Measurements from ENCODE around the gene FHOD3. TPM values are rescaled to one million over a fixed set of nuclear protein-coding genes. Genes with fewer than 3 reads are reported as not detected.

The FHOD3 gene
- total and polyA plus RNA-seq, 2 donors (not counting 1 experiment from before 2014, with no cell fraction given), result not detected

DNA sequence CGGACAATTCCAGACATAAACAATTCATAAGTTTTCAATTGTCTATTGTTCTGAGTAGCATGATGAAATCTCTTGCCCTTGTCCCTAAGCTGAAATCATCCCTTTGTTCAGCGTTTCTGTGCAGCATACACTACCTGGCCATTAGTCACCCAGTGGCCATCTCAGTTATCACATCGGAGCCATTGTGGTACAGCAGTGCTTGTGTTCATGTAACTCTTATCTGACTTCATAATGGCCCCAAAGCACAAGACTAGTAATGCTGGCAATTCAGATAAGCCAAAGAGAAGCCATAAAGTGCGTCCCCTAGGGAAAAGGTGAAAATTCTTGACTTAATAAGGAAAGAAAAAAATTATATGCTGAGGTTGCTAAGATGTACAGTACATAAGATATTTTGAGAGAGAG is 127.2 kb downstream of the FHOD3 start:
- intact Hi-C loops (cut with micrococcal nuclease), result no loop called here
- TF ChIP-seq EZH2 (IDR thresholded peaks at IDR 0.05; ENCODE audit: borderline replicate concordance, insufficient read depth, low read depth, low read length, poor library complexity, severe bottlenecking), result no peak
- TF ChIP-seq, protein P1, sequence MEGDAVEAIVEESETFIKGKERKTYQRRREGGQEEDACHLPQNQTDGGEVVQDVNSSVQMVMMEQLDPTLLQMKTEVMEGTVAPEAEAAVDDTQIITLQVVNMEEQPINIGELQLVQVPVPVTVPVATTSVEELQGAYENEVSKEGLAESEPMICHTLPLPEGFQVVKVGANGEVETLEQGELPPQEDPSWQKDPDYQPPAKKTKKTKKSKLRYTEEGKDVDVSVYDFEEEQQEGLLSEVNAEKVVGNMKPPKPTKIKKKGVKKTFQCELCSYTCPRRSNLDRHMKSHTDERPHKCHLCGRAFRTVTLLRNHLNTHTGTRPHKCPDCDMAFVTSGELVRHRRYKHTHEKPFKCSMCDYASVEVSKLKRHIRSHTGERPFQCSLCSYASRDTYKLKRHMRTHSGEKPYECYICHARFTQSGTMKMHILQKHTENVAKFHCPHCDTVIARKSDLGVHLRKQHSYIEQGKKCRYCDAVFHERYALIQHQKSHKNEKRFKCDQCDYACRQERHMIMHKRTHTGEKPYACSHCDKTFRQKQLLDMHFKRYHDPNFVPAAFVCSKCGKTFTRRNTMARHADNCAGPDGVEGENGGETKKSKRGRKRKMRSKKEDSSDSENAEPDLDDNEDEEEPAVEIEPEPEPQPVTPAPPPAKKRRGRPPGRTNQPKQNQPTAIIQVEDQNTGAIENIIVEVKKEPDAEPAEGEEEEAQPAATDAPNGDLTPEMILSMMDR (IDR thresholded peaks at IDR 0.05), result no peak
- no peaks in the 10 kb centered on the region for H3K4me1 Mint-ChIP-seq
- no peak overlapping the region for H3K4me2 ChIP-seq (replicated peaks; ENCODE audit: low read depth, low read length, poor library complexity, severe bottlenecking)
- H3K27ac Mint-ChIP-seq, result no peak overlapping the region
- no peaks in the 10 kb centered on the region for H3K27me3 ChIP-seq (replicated peaks in 1 of 4; ENCODE audit: control extremely low read depth in 1 of 4, control insufficient read depth in 3 of 4, insufficient read depth in 4 of 4, low read length in 3 of 4)
- 100% methylated on average over 2 of the region's 4 CpGs for WGBS (ENCODE audit: insufficient coverage)
- H3K27me3 Mint-ChIP-seq, result peaks cover 23% of the 10 kb centered on the region
- no peaks in the 10 kb centered on the region for H3K79me2 ChIP-seq (ENCODE audit: control insufficient read depth, insufficient read depth, low read length)
- H4K20me1 ChIP-seq (ENCODE audit: control insufficient read depth, insufficient read depth, low read length, poor library complexity, severe bottlenecking), result no peaks in the 10 kb centered on the region
- no peak overlapping the region for H2AFZ ChIP-seq (ENCODE audit: insufficient read depth, low read depth, low read length, poor library complexity, severe bottlenecking)
- DNase-seq (no peak), ATAC-seq (ENCODE audit: low read depth) (no peak)
- no peak overlapping the region for H3K27ac ChIP-seq (ENCODE audit: low read length in 2 of 2)
- ChIA-PET POLR2A (no interaction called here), CTCF (no interaction called here)
- H3K4me1 ChIP-seq (ENCODE audit: control insufficient read depth in 2 of 2, insufficient read depth in 2 of 2, low read length in 2 of 2), result no peaks in the 10 kb centered on the region
- no peak overlapping the region for H3K4me3 ChIP-seq (ENCODE audit: control extremely low read depth in 1 of 5, extremely low read depth in 1 of 5, insufficient read depth in 1 of 5, low read depth in 2 of 5, low read length in 4 of 5)
- no peaks in the 10 kb centered on the region for H3K9me3 Mint-ChIP-seq (ENCODE audit: insufficient read depth)
- no peak overlapping the region for H3K4me3 Mint-ChIP-seq
- H3K9ac ChIP-seq (ENCODE audit: low read length), result no peak overlapping the region
- no peaks in the 10 kb centered on the region for H3K36me3 ChIP-seq (replicated peaks in 1 of 2; ENCODE audit: control extremely low read depth in 1 of 2, control insufficient read depth in 1 of 2, extremely low read depth in 1 of 2, insufficient read depth in 2 of 2, low read length in 1 of 2)
- H3K9me3 ChIP-seq (ENCODE audit: control extremely low read depth in 1 of 3, control insufficient read depth in 2 of 3, insufficient read depth in 1 of 3, low read length in 2 of 3), result no peaks in the 10 kb centered on the region

GRCh38 chr18:36427369-36427768 is 129.9 kb downstream of the FHOD3 start:
- no peak for ATAC-seq (ENCODE audit: low read depth)
- Histone ChIP-seq H3K4me1 (ENCODE audit: control insufficient read depth in 2 of 2, insufficient read depth in 2 of 2, low read length in 2 of 2) (no peaks in the 10 kb centered on the region), H3K27ac (ENCODE audit: low read length in 2 of 2) (no peak overlapping the region), H3K9me3 (ENCODE audit: control extremely low read depth in 1 of 3, control insufficient read depth in 2 of 3, insufficient read depth in 1 of 3, low read length in 2 of 3) (no peaks in the 10 kb centered on the region), H3K27me3 (replicated peaks in 1 of 4; ENCODE audit: control extremely low read depth in 1 of 4, control insufficient read depth in 3 of 4, insufficient read depth in 4 of 4, low read length in 3 of 4) (no peaks in the 10 kb centered on the region), H4K20me1 (ENCODE audit: control insufficient read depth, insufficient read depth, low read length, poor library complexity, severe bottlenecking) (no peaks in the 10 kb centered on the region), H3K79me2 (ENCODE audit: control insufficient read depth, insufficient read depth, low read length) (no peaks in the 10 kb centered on the region), H3K36me3 (replicated peaks in 1 of 2; ENCODE audit: control extremely low read depth in 1 of 2, control insufficient read depth in 1 of 2, extremely low read depth in 1 of 2, insufficient read depth in 2 of 2, low read length in 1 of 2) (no peaks in the 10 kb centered on the region), H3K4me3 (ENCODE audit: control extremely low read depth in 1 of 5, extremely low read depth in 1 of 5, insufficient read depth in 1 of 5, low read depth in 2 of 5, low read length in 4 of 5) (no peak overlapping the region), H2AFZ (ENCODE audit: insufficient read depth, low read depth, low read length, poor library complexity, severe bottlenecking) (no peak overlapping the region), H3K9ac (ENCODE audit: low read length) (no peak overlapping the region), H3K4me2 (replicated peaks; ENCODE audit: low read depth, low read length, poor library complexity, severe bottlenecking) (no peak overlapping the region)
- H3K27me3 Mint-ChIP-seq, result peaks cover 20% of the 10 kb centered on the region
- H3K4me3 Mint-ChIP-seq, result no peak overlapping the region
- intact Hi-C loops (cut with micrococcal nuclease), result no loop called here
- H3K9me3 Mint-ChIP-seq (ENCODE audit: insufficient read depth), result no peaks in the 10 kb centered on the region
- ChIA-PET POLR2A (no interaction called here), CTCF (no interaction called here)
- TF ChIP-seq, protein P1 (IDR thresholded peaks at IDR 0.05), result no peak
- no peak for TF ChIP-seq EZH2 (IDR thresholded peaks at IDR 0.05; ENCODE audit: borderline replicate concordance, insufficient read depth, low read depth, low read length, poor library complexity, severe bottlenecking)
- no peak for DNase-seq
- 100% methylated on average over 2 of the region's 3 CpGs for WGBS (ENCODE audit: insufficient coverage)
- no peaks in the 10 kb centered on the region for H3K4me1 Mint-ChIP-seq
- H3K27ac Mint-ChIP-seq, result no peak overlapping the region

Data from B cell (primary cell).